ENCODE measurements around the gene HOXC13. TPM values are rescaled to one million over a fixed set of nuclear protein-coding genes. Genes with fewer than 3 reads are reported as not detected.

HOXC13 gene
- total RNA-seq, 4 donors from 2014 or later, result not detected

- no peaks in the 10 kb centered on the region for H3K36me3 ChIP-seq
- WGBS, 2 donors (ENCODE audit: low coverage in 1 of 2), result 15% methylated on average over 4 of the region's 19 CpGs; no CpG with 5 or more reads in 1 of the 2 donors
- peaks cover 0 to 45% (median 23%) of the 10 kb centered on the region in 3 donors for H3K4me1 ChIP-seq
- no peak overlapping the region for H3K27ac ChIP-seq
- no peak for ATAC-seq
- no peaks in the 10 kb centered on the region for H3K9me3 ChIP-seq
- peaks cover 100% of the 10 kb centered on the region for H3K27me3 ChIP-seq
- no peak overlapping the region for H3K4me3 ChIP-seq
- TF ChIP-seq POLR2AphosphoS5 (IDR thresholded peaks at IDR 0.05) (no peak), EP300 (IDR thresholded peaks at IDR 0.05) (no peak), POLR2A (IDR thresholded peaks at IDR 0.05) (no peak), CTCF (IDR thresholded peaks at IDR 0.05) (no peak)
Measured at GRCh38 chr12:53994009-53994263, 55.3 kb downstream of the HOXC13 start.

DNA sequence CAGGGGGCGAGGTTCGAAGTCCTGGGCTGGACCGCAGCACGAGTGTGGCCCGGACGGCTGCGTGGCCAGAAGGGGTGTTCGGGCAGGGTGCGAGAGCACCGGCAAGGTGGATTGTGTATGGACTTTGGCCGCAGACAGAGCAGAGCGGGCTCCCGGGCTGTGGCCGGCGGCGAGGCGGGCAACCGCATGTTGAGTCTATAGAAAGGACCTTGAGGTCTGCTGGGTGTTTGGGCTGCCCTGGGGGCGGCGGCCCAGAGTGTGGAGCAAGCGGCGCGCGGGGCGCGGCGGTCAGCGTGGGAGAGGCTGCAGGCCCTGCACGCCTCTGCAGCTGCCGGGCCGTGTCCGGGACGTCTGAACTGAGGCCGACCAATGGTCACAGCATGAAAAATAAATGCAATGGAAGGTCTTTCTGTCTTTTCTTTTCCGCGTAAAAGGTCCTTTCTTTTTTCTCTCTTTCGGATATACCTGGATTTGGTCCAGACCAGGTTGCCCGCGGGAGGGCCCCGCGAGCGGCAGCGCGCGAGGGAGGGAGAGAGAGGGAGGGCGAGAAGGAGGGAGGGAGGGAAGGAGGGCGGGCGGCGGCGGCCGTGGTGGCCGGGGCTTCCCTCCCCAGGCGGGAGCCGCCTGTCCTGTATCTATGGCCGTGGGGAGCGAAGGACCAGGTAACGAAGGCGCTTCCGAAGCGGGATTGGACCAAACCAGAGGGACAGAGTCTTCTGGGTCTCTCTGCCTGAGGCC is 55.8 kb downstream of the HOXC13 start:
- peak; percentile 15 for ATAC-seq
- H3K36me3 ChIP-seq, result no peaks in the 10 kb centered on the region

DNA sequence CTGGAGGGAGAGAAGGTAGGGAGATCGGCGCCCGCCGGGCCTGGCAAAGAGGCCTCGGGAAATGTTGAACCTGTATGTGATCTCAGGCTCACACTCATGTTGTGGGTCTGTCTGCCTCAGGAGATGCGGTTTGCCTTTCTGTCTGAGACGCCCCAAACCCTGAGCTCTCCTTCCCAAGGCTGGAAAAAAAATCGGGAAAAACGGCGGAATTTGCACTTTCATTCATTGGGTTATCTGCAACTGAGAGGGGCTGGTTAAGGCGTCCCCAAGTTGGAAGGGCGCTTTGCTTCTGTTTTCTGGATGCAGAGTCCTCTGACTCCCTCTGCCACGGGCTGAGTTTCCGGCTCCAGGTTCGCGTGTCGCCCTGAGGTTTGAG is 56.4 kb downstream of the HOXC13 start:
- Histone ChIP-seq H3K27me3 (peaks cover 100% of the 10 kb centered on the region), H3K27ac (no peak overlapping the region), H3K4me1 (peaks cover 0 to 44% (median 27%) of the 10 kb centered on the region in 3 donors), H3K9me3 (no peaks in the 10 kb centered on the region), H3K4me3 (peak overlapping the region in 1 of 2 donors; percentile 51), H3K36me3 (no peaks in the 10 kb centered on the region)
- 3% methylated on average over 5 of the region's 17 CpGs; no CpG with 5 or more reads in 1 of the 2 donors for WGBS, 2 donors (ENCODE audit: low coverage in 1 of 2)
- ATAC-seq, result no peak
- no peak for TF ChIP-seq POLR2AphosphoS5 (IDR thresholded peaks at IDR 0.05)
- no peak for TF ChIP-seq CTCF (IDR thresholded peaks at IDR 0.05)
- TF ChIP-seq EP300 (IDR thresholded peaks at IDR 0.05), result no peak
- no peak for TF ChIP-seq POLR2A (IDR thresholded peaks at IDR 0.05)

More for the DNA sequence above, 55.8 kb downstream of the HOXC13 start:
- H3K27me3 ChIP-seq, result peaks cover 100% of the 10 kb centered on the region
- 0% methylated on average over 21 of the region's 60 CpGs; no CpG with 5 or more reads in 1 of the 2 donors for WGBS, 2 donors (ENCODE audit: low coverage in 1 of 2)
- TF ChIP-seq CTCF (IDR thresholded peaks at IDR 0.05), result no peak
- peak overlapping the region in 1 of 2 donors; percentile 51 for H3K4me3 ChIP-seq
- H3K9me3 ChIP-seq, result no peaks in the 10 kb centered on the region
- peaks cover 0 to 41% (median 23%) of the 10 kb centered on the region in 3 donors for H3K4me1 ChIP-seq
- no peak overlapping the region for H3K27ac ChIP-seq

DNA sequence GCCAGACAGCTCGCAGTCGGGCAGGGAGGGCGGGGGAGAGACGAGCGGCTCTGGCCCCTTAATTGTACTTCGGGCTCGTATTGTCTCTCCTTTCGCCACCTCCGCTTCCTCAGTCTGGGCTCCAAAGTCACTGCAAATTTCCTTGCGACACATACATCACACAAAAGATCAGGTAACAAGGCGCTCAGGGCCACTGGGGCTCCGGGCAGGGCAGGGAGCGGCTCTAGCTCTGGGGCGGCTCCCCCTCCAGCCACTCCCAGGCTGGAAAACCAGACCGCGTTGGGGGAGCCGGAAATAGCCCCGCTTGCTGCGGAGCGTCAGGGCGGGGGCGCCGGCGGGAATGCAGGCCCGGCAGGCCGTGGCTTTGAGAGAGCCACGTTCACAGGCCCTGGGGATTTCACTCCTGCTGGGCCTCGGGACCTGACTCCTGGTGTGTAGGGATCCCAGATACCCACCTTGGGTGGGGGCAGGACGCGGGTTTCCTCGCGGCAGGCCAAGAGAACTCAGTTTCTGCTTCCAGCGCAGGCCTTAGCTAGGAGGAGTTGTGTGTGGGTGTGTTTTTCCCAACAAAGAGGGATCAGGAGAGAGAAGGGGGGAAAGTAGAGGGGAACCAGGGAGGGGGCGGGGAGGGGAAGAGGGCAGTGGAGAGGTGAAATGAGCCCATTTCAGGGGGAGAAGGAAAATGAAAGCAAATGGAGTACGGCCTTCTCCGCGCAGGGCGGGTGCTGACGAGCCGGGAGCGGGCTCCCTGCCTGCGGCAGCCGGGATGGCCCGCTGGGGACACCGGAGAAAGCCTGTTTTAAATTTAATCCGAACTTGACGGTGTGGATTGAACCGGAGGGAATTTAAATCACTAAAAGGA is 57.0 kb downstream of the HOXC13 start:
- peak overlapping the region; percentile 30 to 51 for H3K4me3 ChIP-seq
- ATAC-seq, result peak; percentile 6
- TF ChIP-seq POLR2AphosphoS5 (IDR thresholded peaks at IDR 0.05) (peak; percentile 16), EP300 (IDR thresholded peaks at IDR 0.05) (no peak)
- peaks cover 0 to 50% (median 33%) of the 10 kb centered on the region in 3 donors for H3K4me1 ChIP-seq
- H3K27ac ChIP-seq, result no peak overlapping the region
- H3K36me3 ChIP-seq, result no peaks in the 10 kb centered on the region
- 16 to 17% methylated on average over 15 of the region's 48 CpGs for WGBS, 2 donors (ENCODE audit: low coverage in 1 of 2)
- peaks cover 100% of the 10 kb centered on the region for H3K27me3 ChIP-seq
- no peaks in the 10 kb centered on the region for H3K9me3 ChIP-seq

Small RNA genes lying within 50 kb of the gene (small RNA-seq; reads per million reads assigned to genes)
- gene AC012531.3 (0 reads per million in 4 donors), gene AC012531.4 (0 reads per million in 4 donors), gene MIR196A2 (0 to 1.1 (median 0.27) reads per million in 4 donors), gene RF01905 (0 reads per million in 4 donors), gene RF01906 (0 reads per million in 4 donors)

Other genes with a start within 250 kb of the HOXC13 start
- 100 to 1,000 TPM; 400 to 469 (median 424) TPM for gene CALCOCO1, start 211.4 kb upstream of the HOXC13 start, total RNA-seq
- 1 to 10 TPM in 1 of 4 donors, not detected in 3; 1.4 TPM for gene CISTR, start 186.9 kb upstream of the HOXC13 start, total RNA-seq
- not detected for gene HOXC12, start 16.1 kb downstream of the HOXC13 start, total RNA-seq
- not detected for gene HOXC11, start 34.3 kb downstream of the HOXC13 start, total RNA-seq
- gene HOTAIR, start 36.1 kb downstream of the HOXC13 start, total RNA-seq, result under 1 TPM in 1 of 4 donors, not detected in 3; 0.31 TPM
- not detected for gene HOXC10, start 46.3 kb downstream of the HOXC13 start, total RNA-seq
- not detected for gene HOXC9, start 61.3 kb downstream of the HOXC13 start, total RNA-seq
- under 1 TPM in 2 of 4 donors, not detected in 2; 0.15 to 0.40 TPM for gene HOXC8, start 70.2 kb downstream of the HOXC13 start, total RNA-seq
- under 1 TPM in 1 of 4 donors, not detected in 3; 0.50 TPM for gene HOXC6, start 89.6 kb downstream of the HOXC13 start, total RNA-seq
- 1 to 10 TPM in 2 of 4 donors, under 1 TPM in 1, not detected in 1; 0.31 to 3.3 (median 1.3) TPM for gene HOXC5, start 94.2 kb downstream of the HOXC13 start, total RNA-seq
- 1 to 10 TPM in 3 of 4 donors, under 1 TPM in 1; 0.69 to 5.7 (median 2.7) TPM for gene HOXC4, start 115.0 kb downstream of the HOXC13 start, total RNA-seq

Data from gastroesophageal sphincter (tissue), 4 donors.